ENCODE results near the gene SLC10A7.

DNA sequence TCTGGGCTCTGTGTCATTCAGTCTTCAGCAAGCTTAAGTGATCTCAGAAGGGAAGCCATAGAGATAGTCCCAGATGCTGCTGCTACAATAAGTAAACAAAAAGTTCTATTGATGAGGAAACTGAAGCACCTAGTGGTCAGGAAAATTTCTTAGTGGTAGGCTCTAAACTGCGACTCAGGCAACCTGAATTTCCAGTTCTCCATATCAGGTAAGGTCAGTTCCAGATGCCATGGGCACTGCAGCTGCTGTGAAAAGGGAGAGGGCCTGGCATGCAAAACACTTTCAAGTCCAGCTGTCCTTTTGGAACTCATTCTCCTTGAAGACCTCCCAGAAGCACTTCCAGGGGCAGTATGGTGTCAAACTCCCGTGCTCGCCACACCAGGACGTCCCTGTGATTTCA, 261.2 kb downstream of the SLC10A7 start:
- TF ChIP-seq, protein P1, sequence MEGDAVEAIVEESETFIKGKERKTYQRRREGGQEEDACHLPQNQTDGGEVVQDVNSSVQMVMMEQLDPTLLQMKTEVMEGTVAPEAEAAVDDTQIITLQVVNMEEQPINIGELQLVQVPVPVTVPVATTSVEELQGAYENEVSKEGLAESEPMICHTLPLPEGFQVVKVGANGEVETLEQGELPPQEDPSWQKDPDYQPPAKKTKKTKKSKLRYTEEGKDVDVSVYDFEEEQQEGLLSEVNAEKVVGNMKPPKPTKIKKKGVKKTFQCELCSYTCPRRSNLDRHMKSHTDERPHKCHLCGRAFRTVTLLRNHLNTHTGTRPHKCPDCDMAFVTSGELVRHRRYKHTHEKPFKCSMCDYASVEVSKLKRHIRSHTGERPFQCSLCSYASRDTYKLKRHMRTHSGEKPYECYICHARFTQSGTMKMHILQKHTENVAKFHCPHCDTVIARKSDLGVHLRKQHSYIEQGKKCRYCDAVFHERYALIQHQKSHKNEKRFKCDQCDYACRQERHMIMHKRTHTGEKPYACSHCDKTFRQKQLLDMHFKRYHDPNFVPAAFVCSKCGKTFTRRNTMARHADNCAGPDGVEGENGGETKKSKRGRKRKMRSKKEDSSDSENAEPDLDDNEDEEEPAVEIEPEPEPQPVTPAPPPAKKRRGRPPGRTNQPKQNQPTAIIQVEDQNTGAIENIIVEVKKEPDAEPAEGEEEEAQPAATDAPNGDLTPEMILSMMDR (IDR thresholded peaks at IDR 0.05; ENCODE audit: insufficient read depth, low read length, poor library complexity, severe bottlenecking), result no peak
- no peak for TF ChIP-seq EZH2phosphoT487 (conservative IDR thresholded peaks at IDR 0.05; ENCODE audit: low read length)

Measured in SU-DHL-6 (cell line).